ENCODE results near the gene SPOCK3. TPM values are rescaled to one million over a fixed set of nuclear protein-coding genes. Genes with fewer than 3 reads are reported as not detected.

Gene SPOCK3
- total and polyA plus RNA-seq, 2 of the 13 experiments (the other 11 are each of a cell fraction or from before 2014, with no cell fraction given): not detected

GRCh38 chr4:167239627-167240026 lies 5.3 kb upstream of the SPOCK3 start:
- no peaks in the 10 kb centered on the region for H3K79me2 ChIP-seq (ENCODE audit: insufficient read depth, low read length)
- no peak overlapping the region for H3K27ac ChIP-seq (ENCODE audit: extremely low read length, insufficient read depth, low read length)
- 0% methylated on average over 2 of the region's 2 CpGs for WGBS (ENCODE audit: low lambda C conversion rate)
- H3K9ac ChIP-seq (ENCODE audit: insufficient read depth, low read depth, low read length): no peak overlapping the region
- no peak overlapping the region for H3K4me2 ChIP-seq (ENCODE audit: low read depth, low read length)
- intact Hi-C loops (cut with micrococcal nuclease; ENCODE audit: unreplicated experiment) (no loop called here), in situ Hi-C loops (cut with HindIII; ENCODE audit: extremely low pct_ligation_motif_present, low pct_unique_long_range_greater_than_20kb) (no loop called here)
- no TSS peak for BruUV-seq (replicated peaks)
- no peak for FAIRE-seq
- H3K27me3 ChIP-seq (ENCODE audit: control insufficient read depth in 1 of 2, insufficient read depth in 2 of 2, low read length in 2 of 2): peaks cover 0 to 8% of the 10 kb centered on the region in 2 experiments; a peak in 1 of 5 replicates
- no peaks in the 10 kb centered on the region; the same call in 1 of the 2 replicates for H3K4me1 ChIP-seq (ENCODE audit: insufficient read depth, low read length)
- no peak for ATAC-seq
- no peak overlapping the region for H2AFZ ChIP-seq (ENCODE audit: low read length)
- ChIA-PET CTCF (ENCODE audit: low intra/inter-chr PET ratio, low total read pairs) (no interaction called here), POLR2A (interaction anchor here (0.6 kb wide), 1 partner anchor 24 kb away, joined by 3 read pairs; no protein-coding TSS in a partner anchor)
- TF ChIP-seq ZNF883 (CRISPR knock-in tag; IDR thresholded peaks at IDR 0.05; ENCODE audit: not compliant biosample characterization) (no peak), MAFF (IDR thresholded peaks at IDR 0.05; ENCODE audit: low read depth, low read length) (peak; percentile 60; the same call in 1 of the 2 replicates), TBX3 (IDR thresholded peaks at IDR 0.05; ENCODE audit: borderline replicate concordance) (no peak), ZNF740 (CRISPR knock-in tag; IDR thresholded peaks at IDR 0.05) (no peak), MAFK (conservative IDR thresholded peaks at IDR 0.05 in 1 of 2, IDR thresholded peaks at IDR 0.05 in 1 of 2; ENCODE audit: low read length in 2 of 2) (peak; percentile 25 to 78; a peak in 2 of 4 replicates), PRDM10 (CRISPR knock-in tag; IDR thresholded peaks at IDR 0.05; ENCODE audit: low read depth) (no peak)
- H3K9me3 ChIP-seq (ENCODE audit: low read length): no peaks in the 10 kb centered on the region
- no peaks in the 10 kb centered on the region for H3K36me3 ChIP-seq (replicated peaks in 1 of 2; ENCODE audit: control insufficient read depth in 1 of 2, insufficient read depth in 2 of 2, low read length in 2 of 2)
- H3K4me3 ChIP-seq (replicated peaks in 1 of 3; ENCODE audit: insufficient read depth in 1 of 3, low read depth in 2 of 3, low read length in 3 of 3): no peak overlapping the region
- H4K20me1 ChIP-seq (ENCODE audit: insufficient read depth, low read length): no peaks in the 10 kb centered on the region
- DNase-seq (ENCODE audit: low spot score): no peak
